GM19452 (cell line): ENCODE data around the gene OR2W3.

Experiments used
- ATAC-seq: cut with Tn5 transposase; IDR thresholded peaks from one replicate; pipeline ENCODE4 v1.9.1; 2021; ENCODE audit not compliant: unreplicated experiment

The OR2W3 gene

GRCh38 chr1:247895163-247895637, at the start of gene OR2W3:
Gene OR2W3 (plus strand): TSS chr1:247895587. CDS start chr1:247895587, 0 bp downstream.
- no peak for ATAC-seq

GRCh38 chr1:247845693-247846017, 49.7 kb upstream of the OR2W3 start:
- ATAC-seq: no peak

- ATAC-seq: no peak
Observed at GRCh38 chr1:247848346-247848745, 47.0 kb upstream of the OR2W3 start.

GRCh38 chr1:247849616-247850015, 45.8 kb upstream of the OR2W3 start:
- no peak for ATAC-seq

- ATAC-seq: no peak
Observed at GRCh38 chr1:247854899-247855545, 40.4 kb upstream of the OR2W3 start.

DNA sequence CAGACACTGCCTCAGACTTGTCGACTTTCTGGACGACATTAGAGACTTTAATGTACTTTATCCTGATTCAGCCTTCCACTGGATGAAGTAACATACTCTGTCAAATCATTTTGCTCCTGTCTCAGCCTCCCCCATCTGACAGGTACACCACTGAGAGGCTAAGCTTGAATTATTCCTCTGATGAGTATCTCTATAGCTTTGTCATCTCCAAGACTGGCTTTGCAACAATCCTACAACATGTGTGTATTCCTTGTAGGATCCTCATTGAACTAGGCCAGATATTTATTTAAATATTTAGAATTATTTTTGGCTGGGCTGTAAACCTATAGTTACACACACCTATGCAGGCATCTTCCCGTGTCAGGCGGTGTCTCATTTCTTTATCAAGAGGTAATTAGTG, 39.5 kb upstream of the OR2W3 start:
- no peak for ATAC-seq

GRCh38 chr1:247857069-247857984, 38.1 kb upstream of the OR2W3 start, which contains the start of gene TRIM58:
Gene TRIM58 (plus strand): TSS chr1:247857187. CDS start chr1:247857247, 60 bp downstream.
- no peak for ATAC-seq

- ATAC-seq: no peak
Observed at GRCh38 chr1:247857985-247858619, 37.3 kb upstream of the OR2W3 start.

- no peak for ATAC-seq
Observed at GRCh38 chr1:247862756-247863155, 32.6 kb upstream of the OR2W3 start.

- no peak for ATAC-seq
Observed at GRCh38 chr1:247864644-247865043, 30.7 kb upstream of the OR2W3 start.

- ATAC-seq: no peak
Observed at GRCh38 chr1:247865416-247865815, 30.0 kb upstream of the OR2W3 start.

DNA sequence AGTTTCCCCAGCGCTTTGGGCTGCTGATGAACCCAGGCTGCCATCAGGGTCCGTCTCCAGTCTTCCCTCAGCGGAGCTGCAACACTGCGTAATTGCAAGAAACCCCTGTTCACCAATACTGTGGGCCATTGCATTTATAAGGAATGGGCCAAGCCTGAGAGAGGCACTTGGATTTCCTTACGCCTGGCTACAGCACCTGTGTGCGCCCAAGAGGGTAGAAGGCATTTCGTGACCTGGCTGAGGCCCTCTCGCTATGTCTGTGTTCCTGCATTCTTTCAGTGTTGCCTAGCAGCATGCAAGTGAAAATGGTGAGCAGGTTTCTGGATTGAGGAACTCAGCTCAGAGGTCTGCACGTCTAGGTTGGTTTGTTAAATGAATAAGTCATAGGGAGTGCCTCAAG, 12.0 kb upstream of the OR2W3 start:
- no peak for ATAC-seq

DNA sequence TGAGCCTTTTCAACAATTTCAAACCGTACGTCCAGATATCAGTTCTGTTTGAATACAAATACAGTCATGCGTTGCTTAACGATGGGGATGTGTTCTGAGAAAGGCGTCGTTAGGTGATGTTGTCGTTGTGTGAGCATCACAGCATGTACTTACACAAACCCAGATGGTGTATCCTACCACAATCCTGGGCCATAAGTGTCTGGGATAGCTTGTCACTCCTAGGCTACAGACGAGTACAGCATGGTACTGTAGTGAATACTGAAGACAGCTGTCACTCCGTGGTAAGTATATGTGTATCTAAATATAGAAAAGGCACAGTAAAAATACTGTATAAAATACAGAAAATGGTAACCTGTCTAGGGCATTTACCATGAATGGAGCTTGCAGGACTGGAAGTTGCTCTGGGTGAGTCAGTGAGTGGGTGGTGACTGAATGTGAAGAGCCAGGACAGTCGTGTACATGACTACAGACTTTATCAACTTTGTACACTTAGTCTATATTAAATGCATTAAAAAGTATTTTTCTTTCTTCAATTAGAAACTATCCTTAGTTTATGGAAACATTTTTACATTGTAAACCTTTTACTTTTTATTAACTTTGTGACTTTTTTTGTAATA, 10.5 kb upstream of the OR2W3 start:
- ATAC-seq: no peak

GRCh38 chr1:247895976-247896375, 589 bp downstream of the OR2W3 start:
- no peak for ATAC-seq

DNA sequence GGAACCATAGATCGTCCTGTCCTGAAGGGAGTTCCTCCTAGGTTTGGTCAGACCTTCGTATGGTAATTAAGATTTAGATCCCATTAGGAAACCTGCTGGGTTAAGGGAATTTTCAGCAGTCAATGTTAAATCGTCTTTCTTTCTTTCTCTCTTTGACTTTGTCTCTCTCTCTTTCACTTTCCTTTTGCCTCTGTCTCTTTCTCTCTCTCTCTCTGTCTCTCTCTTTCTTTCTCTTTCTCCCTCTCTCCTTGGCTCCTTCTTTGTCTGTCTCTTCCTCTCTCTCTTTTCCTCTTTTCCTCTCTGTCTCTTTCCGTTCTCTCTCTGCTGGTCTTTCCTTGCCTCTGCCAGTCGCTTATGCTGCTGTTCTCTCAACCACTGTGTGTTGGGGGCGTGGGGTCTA, 8.7 kb downstream of the OR2W3 start:
- no peak for ATAC-seq

- no peak for ATAC-seq
Observed at GRCh38 chr1:247905181-247905580, 9.8 kb downstream of the OR2W3 start.

DNA sequence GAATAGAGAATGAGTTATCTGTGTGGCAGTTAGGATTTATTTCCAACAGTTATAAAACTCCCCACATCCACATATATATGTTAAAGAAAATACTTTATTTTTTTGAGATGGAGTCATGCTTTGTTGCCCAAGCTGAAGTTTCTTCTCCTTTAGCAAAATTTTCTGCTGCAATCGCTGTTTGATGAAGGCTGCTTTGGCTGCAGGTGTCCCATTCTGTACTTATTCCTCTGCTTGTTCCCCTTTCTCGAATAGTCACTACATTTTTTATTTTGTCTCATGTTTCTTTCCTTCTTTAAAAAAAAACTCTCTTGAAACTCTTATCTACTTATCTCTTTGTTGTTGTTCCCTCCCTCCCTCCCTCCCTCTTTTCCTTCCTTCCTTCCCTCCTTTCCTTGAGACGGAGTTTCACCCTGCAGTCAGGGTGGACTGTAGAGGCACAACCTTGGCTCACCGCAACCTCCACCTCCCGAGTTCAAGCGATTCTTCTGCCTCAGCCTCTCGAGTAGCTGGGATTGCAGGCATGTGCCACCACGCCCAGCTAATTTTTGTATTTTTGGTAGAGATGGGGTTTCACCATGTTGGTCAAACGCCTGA, 10.6 kb downstream of the OR2W3 start:
- no peak for ATAC-seq

GRCh38 chr1:247906504-247907047, 11.2 kb downstream of the OR2W3 start:
- no peak for ATAC-seq

DNA sequence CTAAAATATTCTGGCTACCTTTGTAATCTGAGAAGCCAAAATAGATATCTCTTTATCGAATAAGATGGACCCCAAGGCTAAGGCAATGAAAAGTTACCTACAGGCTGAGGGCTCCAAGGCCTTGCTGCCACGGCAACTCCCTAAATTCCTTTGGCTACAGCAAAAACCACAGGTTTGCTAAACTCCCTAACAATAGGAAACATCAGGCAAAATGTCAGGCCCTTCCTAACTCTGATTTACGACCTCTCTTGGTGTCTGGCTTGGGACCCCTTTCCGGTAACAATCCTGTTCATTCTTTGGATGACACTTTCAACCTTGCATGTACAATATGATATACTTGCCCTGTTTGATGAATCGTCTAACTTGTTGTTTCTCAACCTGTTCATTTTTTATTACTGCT, 13.4 kb downstream of the OR2W3 start:
- no peak for ATAC-seq

DNA sequence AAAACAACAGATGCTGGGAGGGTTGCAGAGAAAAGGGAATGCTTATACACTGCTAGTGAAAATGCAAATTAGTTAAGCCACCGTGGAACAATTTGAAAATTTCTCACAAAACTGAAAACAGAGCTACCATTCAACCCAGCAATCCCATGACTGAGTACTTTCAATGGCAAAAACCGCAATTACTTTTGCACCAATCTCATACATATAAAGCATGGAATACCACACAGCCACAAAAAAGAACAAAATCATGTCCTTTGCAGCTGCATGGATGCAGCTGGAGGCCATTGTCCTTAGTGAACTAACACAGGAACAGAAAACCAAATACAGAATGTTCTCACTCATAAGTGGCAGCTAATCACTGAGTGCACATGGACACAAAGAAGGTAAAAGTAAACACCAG, 18.4 kb downstream of the OR2W3 start:
- ATAC-seq: no peak
